Nephron (organoid): ENCODE data around the gene CKAP4.

Experiments
- H3K27ac Mint-ChIP-seq, 3 experiments: 2 replicates each; pipeline ENCODE4 v1.8.0; 2020; ENCODE audit warnings: mixed read lengths in 3 of 3, mild to moderate bottlenecking in 2 of 3, moderate library complexity in 1 of 3
- H3K27me3 Mint-ChIP-seq: 2 replicates; pipeline ENCODE4 v1.8.0; 2021; ENCODE audit warnings: low read depth, mild to moderate bottlenecking, moderate library complexity, mixed read lengths
- H3K36me3 Mint-ChIP-seq: 2 replicates; pipeline ENCODE4 v1.8.0; 2020; ENCODE audit warnings: low read depth, mixed read lengths
- H3K4me1 Mint-ChIP-seq: 2 replicates; pipeline ENCODE4 v1.8.0; 2020; ENCODE audit warnings: mixed read lengths
- H3K4me3 Mint-ChIP-seq, 3 experiments: 2 replicates each; pipeline ENCODE4 v1.8.0; 2020; ENCODE audit warnings: mild to moderate bottlenecking in 3 of 3, mixed read lengths in 3 of 3, moderate library complexity in 2 of 3
- H3K9me3 Mint-ChIP-seq: 2 replicates; pipeline ENCODE4 v1.8.0; 2020; ENCODE audit warnings: mixed read lengths
- CTCF ChIP-seq, 3 experiments: fragments of 200-600 bp; sonication (generic); IDR thresholded peaks; one replicate each; pipeline ENCODE4 v1.5.0; 2021; ENCODE audit warnings: antibody characterized with exemption in 3 of 3; ENCODE audit not compliant: unreplicated experiment in 3 of 3

Gene CKAP4

DNA sequence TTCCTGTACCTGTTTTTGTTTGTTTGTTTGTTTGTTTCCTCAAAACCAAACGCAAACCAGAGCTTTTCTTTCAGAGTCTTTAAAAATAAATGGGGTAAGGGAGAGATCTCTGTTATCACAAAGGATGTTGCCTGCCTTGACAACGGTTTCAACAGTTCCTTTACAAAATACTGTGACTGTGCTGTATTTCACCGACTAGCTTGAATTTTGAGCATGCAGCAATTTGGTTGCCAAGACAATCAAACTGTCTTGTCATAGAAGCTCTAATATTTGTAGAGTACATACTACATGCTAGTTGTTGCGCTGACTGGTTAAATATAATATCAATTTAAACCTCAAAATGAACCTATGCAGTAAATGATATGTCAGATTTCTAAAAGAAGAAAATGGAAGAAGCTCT lies 32.3 kb upstream of the CKAP4 start:
- Mint-ChIP-seq H3K4me3 (no peak overlapping the region), H3K4me1 (peaks cover 10% of the 10 kb centered on the region), H3K9me3 (peaks cover 10% of the 10 kb centered on the region), H3K27ac (no peak overlapping the region), H3K36me3 (no peaks in the 10 kb centered on the region), H3K27me3 (no peaks in the 10 kb centered on the region)
- no peak for TF ChIP-seq CTCF (IDR thresholded peaks at IDR 0.05; ENCODE audit: unreplicated experiment in 3 of 3)

DNA sequence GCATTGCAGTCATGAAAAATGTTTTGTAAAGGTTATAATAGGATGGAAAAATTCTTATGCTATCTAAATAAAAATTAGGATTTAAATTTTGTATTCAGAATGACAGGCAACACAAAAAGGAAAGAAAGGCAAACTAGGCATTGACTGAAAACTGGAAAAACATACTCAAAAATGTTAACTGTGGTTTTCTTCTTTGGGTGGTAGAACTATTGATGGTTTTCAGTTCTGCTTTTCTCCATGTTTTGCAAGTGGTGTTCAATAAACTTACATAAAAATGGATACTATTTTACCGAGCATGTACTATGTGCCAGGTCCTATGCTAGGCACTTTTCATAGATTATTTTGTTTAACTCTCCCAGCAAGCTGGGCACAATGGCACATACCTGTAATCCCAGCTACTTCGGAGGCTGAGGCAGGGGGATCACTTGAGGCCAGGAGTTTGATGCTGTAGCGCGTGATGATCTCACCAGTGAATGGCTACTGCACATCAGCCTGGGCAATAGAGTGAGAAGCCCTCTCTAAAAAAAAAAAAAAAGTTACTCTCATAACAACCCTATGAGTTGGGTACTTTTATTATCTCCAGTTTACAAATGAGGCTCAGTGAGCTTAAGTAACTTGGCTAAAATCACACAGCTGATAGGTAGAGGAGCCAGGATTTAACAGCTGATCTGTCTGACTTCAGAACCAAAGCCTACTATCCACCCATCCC lies 28.4 kb upstream of the CKAP4 start:
- no peak for TF ChIP-seq CTCF (IDR thresholded peaks at IDR 0.05; ENCODE audit: unreplicated experiment in 3 of 3)
- H3K4me1 Mint-ChIP-seq, result peaks cover 15% of the 10 kb centered on the region
- H3K27ac Mint-ChIP-seq, result no peak overlapping the region
- H3K4me3 Mint-ChIP-seq, result no peak overlapping the region
- H3K36me3 Mint-ChIP-seq, result no peaks in the 10 kb centered on the region
- no peaks in the 10 kb centered on the region for H3K9me3 Mint-ChIP-seq
- no peaks in the 10 kb centered on the region for H3K27me3 Mint-ChIP-seq

- peaks cover 15% of the 10 kb centered on the region for H3K4me1 Mint-ChIP-seq
- no peaks in the 10 kb centered on the region for H3K36me3 Mint-ChIP-seq
- peak overlapping the region in 2 of 3 experiments; percentile 92 to 94 for H3K27ac Mint-ChIP-seq
- no peak for TF ChIP-seq CTCF (IDR thresholded peaks at IDR 0.05; ENCODE audit: unreplicated experiment in 3 of 3)
- H3K27me3 Mint-ChIP-seq, result no peaks in the 10 kb centered on the region
- no peak overlapping the region for H3K4me3 Mint-ChIP-seq
- no peaks in the 10 kb centered on the region for H3K9me3 Mint-ChIP-seq
Observed at GRCh38 chr12:106275458-106275857, 27.6 kb upstream of the CKAP4 start.

DNA sequence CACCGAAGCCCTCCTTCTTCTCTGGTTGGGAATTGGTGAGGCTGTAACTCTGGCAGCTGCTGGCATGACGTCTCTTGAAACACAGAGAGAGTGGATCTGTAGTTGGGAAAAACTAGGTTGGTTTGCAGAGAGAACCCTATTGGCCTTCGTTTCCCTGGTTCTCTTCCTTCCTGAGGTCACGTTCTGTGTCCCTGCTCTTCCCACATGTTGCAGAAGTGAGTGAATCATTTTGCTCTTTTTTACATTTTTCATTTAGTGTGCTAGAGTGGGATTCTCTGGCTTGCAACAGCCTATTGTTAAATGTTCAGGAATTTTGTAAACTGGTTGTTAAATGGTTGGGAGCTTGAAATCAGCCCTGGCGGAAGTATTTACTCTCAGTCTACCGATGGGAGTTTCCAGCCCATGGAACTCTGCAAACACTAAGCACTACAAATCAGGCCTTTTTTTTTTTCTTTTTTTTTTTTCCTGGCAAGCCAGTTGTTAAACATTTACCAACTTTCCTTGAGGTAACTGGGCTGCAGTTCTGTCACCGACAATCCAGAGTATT lies 26.8 kb upstream of the CKAP4 start:
- H3K4me3 Mint-ChIP-seq, result no peak overlapping the region
- H3K27ac Mint-ChIP-seq, result peak overlapping the region; percentile 92 to 95 (median 94)
- H3K9me3 Mint-ChIP-seq, result no peaks in the 10 kb centered on the region
- TF ChIP-seq CTCF (IDR thresholded peaks at IDR 0.05; ENCODE audit: unreplicated experiment in 3 of 3), result no peak
- H3K36me3 Mint-ChIP-seq, result no peaks in the 10 kb centered on the region
- H3K27me3 Mint-ChIP-seq, result no peaks in the 10 kb centered on the region
- H3K4me1 Mint-ChIP-seq, result peaks cover 15% of the 10 kb centered on the region

DNA sequence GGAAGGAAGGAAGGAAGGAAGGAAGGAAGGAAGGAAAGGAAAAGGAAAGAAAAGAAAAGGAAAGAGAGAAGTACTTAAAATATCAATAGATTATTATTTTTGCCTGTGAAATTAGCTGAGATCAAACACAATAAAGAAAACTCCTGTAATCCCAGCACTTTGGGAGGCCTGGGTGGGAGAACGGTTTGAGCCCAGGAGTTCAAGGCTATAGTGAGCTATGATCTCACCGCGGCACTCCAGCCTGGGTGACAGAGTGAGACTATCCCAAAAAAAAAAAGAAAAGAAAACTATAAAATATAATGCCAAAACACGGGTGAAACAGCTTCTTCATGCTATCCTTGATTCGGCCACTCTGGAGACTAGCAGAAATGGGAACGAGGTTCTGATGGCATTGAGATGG lies 26.2 kb upstream of the CKAP4 start:
- H3K4me3 Mint-ChIP-seq, result no peak overlapping the region
- no peaks in the 10 kb centered on the region for H3K36me3 Mint-ChIP-seq
- H3K27me3 Mint-ChIP-seq, result no peaks in the 10 kb centered on the region
- no peak for TF ChIP-seq CTCF (IDR thresholded peaks at IDR 0.05; ENCODE audit: unreplicated experiment in 3 of 3)
- peak overlapping the region in 1 of 3 experiments; percentile 94 for H3K27ac Mint-ChIP-seq
- peaks cover 15% of the 10 kb centered on the region for H3K4me1 Mint-ChIP-seq
- H3K9me3 Mint-ChIP-seq, result no peaks in the 10 kb centered on the region

DNA sequence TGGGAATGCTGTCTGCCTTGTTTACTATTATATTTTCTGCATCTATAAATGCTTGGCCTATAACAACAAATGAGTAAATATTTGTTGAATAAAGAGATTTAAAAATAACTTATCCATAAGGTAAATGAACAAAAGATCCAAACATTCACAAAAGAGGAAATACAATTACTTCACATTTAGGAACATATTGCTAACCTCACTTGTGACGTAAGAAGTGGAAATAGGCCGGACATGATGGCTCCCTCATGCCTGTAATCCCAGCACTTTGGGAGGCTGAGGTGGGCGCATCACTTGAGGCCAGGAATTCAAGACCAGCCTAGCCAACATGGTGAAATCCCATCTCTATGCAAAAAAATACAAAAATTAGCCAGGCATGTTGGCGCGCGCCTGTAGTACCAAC lies 25.7 kb upstream of the CKAP4 start:
- no peaks in the 10 kb centered on the region for H3K36me3 Mint-ChIP-seq
- TF ChIP-seq CTCF (IDR thresholded peaks at IDR 0.05; ENCODE audit: unreplicated experiment in 3 of 3), result no peak
- H3K9me3 Mint-ChIP-seq, result no peaks in the 10 kb centered on the region
- peaks cover 15% of the 10 kb centered on the region for H3K4me1 Mint-ChIP-seq
- H3K4me3 Mint-ChIP-seq, result no peak overlapping the region
- H3K27ac Mint-ChIP-seq, result peak overlapping the region in 1 of 3 experiments; percentile 31
- no peaks in the 10 kb centered on the region for H3K27me3 Mint-ChIP-seq
